Skin of body (tissue), 2 donors: ENCODE measurements around the gene NAB2. TPM values are rescaled to one million over a fixed set of nuclear protein-coding genes. Genes with fewer than 3 reads are reported as not detected.
"Not testable (repeated sequence)": the region's sequence is repeated elsewhere in the genome, so short reads cannot be mapped to it uniquely, and the experiment has no call there.

Experiments used
- DNase-seq: peaks from one replicate; lab custom pipeline; 2025; lab: John Stamatoyannopoulos, UW
- total RNA-seq: library from RNA; depleted of rRNA; stranded (reverse); fragments of >200 nt; gene quantifications from one replicate; pipeline ENCODE4 v1.2.3, GENCODE V29; 2014

NAB2 gene
- total RNA-seq, 1 donor from 2014 or later: 35.7 TPM

GRCh38 chr12:57111031-57111734, 22.3 kb downstream of the NAB2 start, which contains the start of gene STAT6:
TSS of gene STAT6 (minus strand) at chr12:57111362. CDS start at chr12:57108278, 3,084 bp downstream.
- peak; percentile 81 for DNase-seq

GRCh38 chr12:57112492-57113294, 23.8 kb downstream of the NAB2 start:
- no peak for DNase-seq

- DNase-seq: no peak
These were observed 27.8 kb downstream of the NAB2 start for GRCh38 chr12:57116580-57117281.

- no peak for DNase-seq
These were observed 29.9 kb downstream of the NAB2 start for GRCh38 chr12:57118711-57119271.

- DNase-seq: no peak
These were observed 30.6 kb downstream of the NAB2 start for GRCh38 chr12:57119294-57120085.

GRCh38 chr12:57120718-57121117, 31.8 kb downstream of the NAB2 start:
- DNase-seq: not testable (repeated sequence)

GRCh38 chr12:57123813-57124212, 34.9 kb downstream of the NAB2 start:
- DNase-seq: no peak

- peak; percentile 63 for DNase-seq
These were observed 35.5 kb downstream of the NAB2 start for GRCh38 chr12:57124261-57124877.

GRCh38 chr12:57126061-57126460, 37.1 kb downstream of the NAB2 start:
- DNase-seq: no peak

GRCh38 chr12:57126561-57126960, 37.6 kb downstream of the NAB2 start:
- DNase-seq: no peak

- no peak for DNase-seq
These were observed 38.3 kb downstream of the NAB2 start for GRCh38 chr12:57127101-57127725.

- peak; percentile 87 for DNase-seq
These were observed 39.0 kb downstream of the NAB2 start, which contains the start of gene LRP1 for GRCh38 chr12:57127726-57128518. TSS of gene LRP1 (plus strand) at chr12:57128483. CDS start at chr12:57128965, 482 bp downstream.

GRCh38 chr12:57128519-57129247, 39.8 kb downstream of the NAB2 start:
- DNase-seq: no peak

- no peak for DNase-seq
These were observed 40.5 kb downstream of the NAB2 start for GRCh38 chr12:57129321-57129842.

GRCh38 chr12:57129889-57130288, 41.0 kb downstream of the NAB2 start:
- DNase-seq: no peak

GRCh38 chr12:57130941-57131340, 42.0 kb downstream of the NAB2 start:
- DNase-seq: no peak

GRCh38 chr12:57131896-57132744, 43.2 kb downstream of the NAB2 start:
- no peak for DNase-seq
